Testis (tissue), 3 donors: ENCODE data around the gene SYNDIG1. TPM values are rescaled to one million over a fixed set of nuclear protein-coding genes. Genes with fewer than 3 reads are reported as not detected.

Experiments used
- DNase-seq: peaks from one replicate; pipeline ENCODE4 v3.0.0-alpha.2; 2019
- H3K27ac ChIP-seq, 2 donors: fragments of 200-600 bp; sonication (generic); one replicate each; pipeline ENCODE4 v1.5.1; 2019
- H3K27me3 ChIP-seq: fragments of 200-600 bp; sonication (generic); one replicate; pipeline ENCODE4 v1.5.1; 2019
- H3K36me3 ChIP-seq: fragments of 200-600 bp; sonication (generic); one replicate; pipeline ENCODE4 v1.5.1; 2017; ENCODE audit warnings: low read depth; ENCODE audit errors: missing control alignments
- H3K4me1 ChIP-seq: fragments of 200-600 bp; sonication (generic); one replicate; pipeline ENCODE4 v1.5.1; 2019
- H3K4me3 ChIP-seq, 2 donors: fragments of 200-600 bp; sonication (generic); one replicate each; pipeline ENCODE4 v1.5.1; 2017 to 2019
- H3K9me3 ChIP-seq: fragments of 200-600 bp; sonication (generic); one replicate; pipeline ENCODE4 v1.5.1; 2017
- CTCF ChIP-seq, 3 experiments: fragments of 450-650 bp in 2 of 3; fragments of 200-600 bp in 1 of 3; sonication (generic) in 1 of 3; IDR thresholded peaks; one replicate each; pipeline ENCODE4 v1.5.1; 2016 to 2019; ENCODE audit warnings: antibody characterized with exemption in 3 of 3, mild to moderate bottlenecking in 2 of 3, moderate library complexity in 1 of 3
- POLR2A ChIP-seq: fragments of 450-650 bp; IDR thresholded peaks from one replicate; pipeline ENCODE4 v1.6.1; 2017; ENCODE audit warnings: antibody characterized with exemption, mild to moderate bottlenecking, moderate library complexity
- WGBS, 2 donors: methylation state at CpG; one replicate each; pipeline ENCODE4 v1.1.5; 2018; 5-methylcytosine and 5-hydroxymethylcytosine counted together
- intact Hi-C: fragments of 100-400 bp; cut with DNase I; formaldehyde crosslinking; loops from one replicate; pipeline ENCODE4 v1.15.1; 2023; ENCODE audit warnings: low total_unique reads
- polyA plus RNA-seq: library from polyadenylated mRNA; stranded (reverse); fragments of 350-450 nt; fragmentation: Illumina TruSeq; extraction: RNeasy Lipid Tissue Mini Kit (QIAGEN cat#74804); gene quantifications from one replicate; pipeline ENCODE4 v1.2.3, GENCODE V29; 2014; ENCODE audit warnings: low read depth, low replicate concordance; ENCODE audit not compliant: insufficient read depth
- total RNA-seq, 2 donors: library from RNA; depleted of rRNA; stranded (reverse); fragments of >200 nt; gene quantifications; one replicate each; pipeline ENCODE4 v1.2.3, GENCODE V29; 2016

Gene SYNDIG1
- total and polyA plus RNA-seq, 3 donors from 2014 or later, result 2.1 to 3.2 (median 2.8) TPM

- Histone ChIP-seq H3K27ac (no peak overlapping the region), H3K4me3 (no peak overlapping the region), H3K36me3 (no peaks in the 10 kb centered on the region), H3K4me1 (no peaks in the 10 kb centered on the region), H3K9me3 (no peaks in the 10 kb centered on the region), H3K27me3 (no peaks in the 10 kb centered on the region)
- WGBS, 2 donors, result 90 to 91% methylated on average over 13 of the region's 13 CpGs
- no peak for DNase-seq
- intact Hi-C loops, result no loop called here
- TF ChIP-seq POLR2A, result no peak
- TF ChIP-seq CTCF (IDR thresholded peaks at IDR 0.05), result no peak
These were observed 195.8 kb downstream of the SYNDIG1 start for GRCh38 chr20:24665196-24665595.

GRCh38 chr20:24665741-24666191, 196.3 kb downstream of the SYNDIG1 start:
- Histone ChIP-seq H3K27me3 (no peaks in the 10 kb centered on the region), H3K9me3 (no peaks in the 10 kb centered on the region), H3K4me1 (no peaks in the 10 kb centered on the region), H3K27ac (no peak overlapping the region), H3K36me3 (no peaks in the 10 kb centered on the region), H3K4me3 (no peak overlapping the region)
- no peak for TF ChIP-seq CTCF (IDR thresholded peaks at IDR 0.05)
- TF ChIP-seq POLR2A, result no peak
- 94 to 99% methylated on average over 15 of the region's 15 CpGs for WGBS, 2 donors
- DNase-seq, result no peak
- intact Hi-C loops, result no loop called here

GRCh38 chr20:24667689-24668383, 198.4 kb downstream of the SYNDIG1 start:
- Histone ChIP-seq H3K4me3 (no peak overlapping the region), H3K27me3 (no peaks in the 10 kb centered on the region), H3K27ac (no peak overlapping the region), H3K4me1 (no peaks in the 10 kb centered on the region), H3K9me3 (no peaks in the 10 kb centered on the region), H3K36me3 (no peaks in the 10 kb centered on the region)
- TF ChIP-seq CTCF (IDR thresholded peaks at IDR 0.05) (no peak), POLR2A (no peak)
- DNase-seq, result no peak
- intact Hi-C loops, result no loop called here
- 94 to 100% methylated on average over 6 to 7 of the region's 7 CpGs for WGBS, 2 donors

- no peak for DNase-seq
- no peaks in the 10 kb centered on the region for H3K36me3 ChIP-seq
- no peak overlapping the region for H3K27ac ChIP-seq
- H3K9me3 ChIP-seq, result no peaks in the 10 kb centered on the region
- no peak overlapping the region for H3K4me3 ChIP-seq
- TF ChIP-seq CTCF (IDR thresholded peaks at IDR 0.05), result no peak
- TF ChIP-seq POLR2A, result no peak
- intact Hi-C loops, result no loop called here
- no peaks in the 10 kb centered on the region for H3K4me1 ChIP-seq
- no peaks in the 10 kb centered on the region for H3K27me3 ChIP-seq
- 94 to 95% methylated on average over 4 to 7 of the region's 9 CpGs for WGBS, 2 donors
These were observed 198.9 kb downstream of the SYNDIG1 start for GRCh38 chr20:24668384-24668702.

- 90 to 96% methylated on average over 2 to 5 of the region's 5 CpGs for WGBS, 2 donors
- Histone ChIP-seq H3K27me3 (no peaks in the 10 kb centered on the region), H3K27ac (no peak overlapping the region), H3K4me3 (no peak overlapping the region), H3K36me3 (no peaks in the 10 kb centered on the region), H3K9me3 (no peaks in the 10 kb centered on the region), H3K4me1 (no peaks in the 10 kb centered on the region)
- intact Hi-C loops, result no loop called here
- no peak for DNase-seq
- no peak for TF ChIP-seq CTCF (IDR thresholded peaks at IDR 0.05)
- no peak for TF ChIP-seq POLR2A
These were observed 199.4 kb downstream of the SYNDIG1 start for GRCh38 chr20:24668791-24669190.
